Fibroblast of lung (primary cell): Measurements from ENCODE around the gene HTR3C. TPM values are rescaled to one million over a fixed set of nuclear protein-coding genes. Genes with fewer than 3 reads are reported as not detected.
A peak's percentile ranks its signal among the peaks of the same experiment; 100 is the strongest.
"Not testable (repeated sequence)": the region's sequence is repeated elsewhere in the genome, so short reads cannot be mapped to it uniquely, and the experiment has no call there.

Source experiments
- DNase-seq, 2 donors: peaks; one replicate each; pipeline versions ENCODE4 v3.0.0 to v3.0.0-alpha.2; 2010; ENCODE audit warnings: low read depth in 2 of 2
- H2AFZ ChIP-seq: 2 replicates; pipeline ENCODE4 v1.5.1; 2012; ENCODE audit warnings: low read length, control low read depth, inconsistent platforms
- H3K27ac ChIP-seq: 2 replicates; pipeline ENCODE4 v1.5.1; 2011; ENCODE audit warnings: low read length, control low read depth; ENCODE audit not compliant: insufficient read depth
- H3K27me3 ChIP-seq: 2 replicates; pipeline ENCODE4 v1.5.1; 2011; ENCODE audit warnings: mild to moderate bottlenecking, low read length; ENCODE audit not compliant: control insufficient read depth, insufficient read depth
- H3K36me3 ChIP-seq: 2 replicates; pipeline ENCODE4 v1.5.1; 2011; ENCODE audit warnings: low read length; ENCODE audit not compliant: control insufficient read depth, insufficient read depth
- H3K4me1 ChIP-seq: 2 replicates; pipeline ENCODE4 v1.5.1; 2011; ENCODE audit warnings: low read length; ENCODE audit not compliant: control insufficient read depth, insufficient read depth; ENCODE audit errors: extremely low read depth
- H3K4me2 ChIP-seq: 2 replicates; pipeline ENCODE4 v1.5.1; 2011; ENCODE audit warnings: low read length, control low read depth; ENCODE audit not compliant: insufficient read depth; ENCODE audit errors: extremely low read depth
- H3K4me3 ChIP-seq, 4 experiments: fragments of 200-600 bp in 1 of 4; sonication (generic) in 1 of 4; replicated peaks in 1 of 4; 2 replicates each; pipeline ENCODE4 v1.5.1; 2011 to 2016; ENCODE audit warnings: low read length in 4 of 4, low read depth in 3 of 4, mild to moderate bottlenecking in 3 of 4, control low read depth in 2 of 4, inconsistent platforms in 1 of 4, mixed read lengths in 1 of 4; ENCODE audit not compliant: insufficient read depth in 1 of 4; ENCODE audit errors: control extremely low read depth in 1 of 4
- H3K79me2 ChIP-seq: 2 replicates; pipeline ENCODE4 v1.5.1; 2012; ENCODE audit warnings: mild to moderate bottlenecking, low read length, inconsistent platforms; ENCODE audit not compliant: control insufficient read depth, insufficient read depth
- H3K9ac ChIP-seq: 2 replicates; pipeline ENCODE4 v1.5.1; 2011; ENCODE audit warnings: mild to moderate bottlenecking, low read length, control low read depth; ENCODE audit not compliant: insufficient read depth
- H3K9me3 ChIP-seq: 2 replicates; pipeline ENCODE4 v1.5.1; 2012; ENCODE audit warnings: low read depth, low read length; ENCODE audit not compliant: control insufficient read depth, insufficient read depth
- H4K20me1 ChIP-seq: 2 replicates; pipeline ENCODE4 v1.5.1; 2011; ENCODE audit warnings: low read length; ENCODE audit not compliant: control insufficient read depth, insufficient read depth; ENCODE audit errors: extremely low read depth
- EZH2 ChIP-seq: IDR thresholded peaks from 2 replicates; pipeline ENCODE4 v1.5.1; 2012; ENCODE audit warnings: low read length, control low read depth, mild to moderate bottlenecking; ENCODE audit errors: missing control alignments
- polyA plus RNA-seq, 2 donors: library from polyadenylated mRNA; depleted of rRNA in 1 of 2; stranded (reverse) in 1 of 2; unstranded in 1 of 2; fragments of >200 nt; gene quantifications; 2 replicates each; pipeline ENCODE4 v1.2.1, GENCODE V29; 2011 to 2012; ENCODE audit warnings: missing spikeins in 1 of 2
- total RNA-seq: library from RNA; depleted of rRNA; stranded (reverse); fragments of >200 nt; gene quantifications from 2 replicates; pipeline ENCODE4 v1.2.1, GENCODE V29; 2014
- TF ChIP-seq, protein P1 (sequence below), 2 donors: IDR thresholded peaks in 1 of 2; conservative IDR thresholded peaks in 1 of 2; 1 replicate in 1 of 2; 2 replicates in 1 of 2; pipeline ENCODE4 v1.5.1; 2011 to 2012; ENCODE audit warnings: low read length in 2 of 2, control low read depth in 1 of 2, inconsistent platforms in 1 of 2, low read depth in 1 of 2, mild to moderate bottlenecking in 1 of 2

Gene HTR3C
- total and polyA plus RNA-seq, 2 donors (not counting 1 experiment from before 2014, with no cell fraction given) = not detected

DNA sequence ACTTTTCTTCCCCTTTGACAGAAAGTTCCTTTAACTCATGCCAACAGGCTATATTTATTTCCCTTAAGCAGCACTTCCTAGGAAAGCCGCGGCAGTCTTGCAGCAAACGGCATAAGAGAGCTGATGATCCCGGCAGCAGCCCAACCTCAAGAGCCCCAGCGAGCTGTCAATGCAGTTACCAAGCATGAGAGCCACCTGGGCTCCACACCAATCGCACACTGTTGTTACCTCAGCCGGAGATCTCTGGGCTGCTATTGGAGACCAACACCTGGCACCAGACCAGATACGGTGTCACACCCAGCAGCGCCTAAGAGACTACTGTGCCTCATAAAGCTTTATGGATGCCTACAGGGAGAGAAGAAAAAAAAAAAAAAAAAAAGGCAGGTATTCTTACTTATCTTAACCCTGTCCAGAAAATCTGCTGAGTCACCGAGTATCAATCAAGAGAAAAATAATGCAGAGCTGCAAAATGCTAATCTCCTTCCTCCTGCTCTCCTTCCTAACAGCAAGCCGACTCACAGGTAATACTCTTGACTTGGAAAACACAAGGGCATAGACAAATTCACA is 46.8 kb upstream of the HTR3C start:
- Histone ChIP-seq H3K9ac (no peak overlapping the region), H3K27me3 (no peaks in the 10 kb centered on the region), H3K36me3 (no peaks in the 10 kb centered on the region), H3K4me3 (no peak overlapping the region), H4K20me1 (no peaks in the 10 kb centered on the region), H3K79me2 (peaks cover 2% of the 10 kb centered on the region), H2AFZ (no peak overlapping the region), H3K27ac (no peak overlapping the region), H3K4me1 (peaks cover 3% of the 10 kb centered on the region), H3K9me3 (no peaks in the 10 kb centered on the region), H3K4me2 (no peak overlapping the region)
- DNase-seq = peak; percentile 35 to 64
- TF ChIP-seq, protein P1, sequence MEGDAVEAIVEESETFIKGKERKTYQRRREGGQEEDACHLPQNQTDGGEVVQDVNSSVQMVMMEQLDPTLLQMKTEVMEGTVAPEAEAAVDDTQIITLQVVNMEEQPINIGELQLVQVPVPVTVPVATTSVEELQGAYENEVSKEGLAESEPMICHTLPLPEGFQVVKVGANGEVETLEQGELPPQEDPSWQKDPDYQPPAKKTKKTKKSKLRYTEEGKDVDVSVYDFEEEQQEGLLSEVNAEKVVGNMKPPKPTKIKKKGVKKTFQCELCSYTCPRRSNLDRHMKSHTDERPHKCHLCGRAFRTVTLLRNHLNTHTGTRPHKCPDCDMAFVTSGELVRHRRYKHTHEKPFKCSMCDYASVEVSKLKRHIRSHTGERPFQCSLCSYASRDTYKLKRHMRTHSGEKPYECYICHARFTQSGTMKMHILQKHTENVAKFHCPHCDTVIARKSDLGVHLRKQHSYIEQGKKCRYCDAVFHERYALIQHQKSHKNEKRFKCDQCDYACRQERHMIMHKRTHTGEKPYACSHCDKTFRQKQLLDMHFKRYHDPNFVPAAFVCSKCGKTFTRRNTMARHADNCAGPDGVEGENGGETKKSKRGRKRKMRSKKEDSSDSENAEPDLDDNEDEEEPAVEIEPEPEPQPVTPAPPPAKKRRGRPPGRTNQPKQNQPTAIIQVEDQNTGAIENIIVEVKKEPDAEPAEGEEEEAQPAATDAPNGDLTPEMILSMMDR (conservative IDR thresholded peaks at IDR 0.05 in 1 of 2, IDR thresholded peaks at IDR 0.05 in 1 of 2; ENCODE audit: low read depth in 1 of 2, low read length in 2 of 2) = no peak
- no peak for TF ChIP-seq EZH2

DNA sequence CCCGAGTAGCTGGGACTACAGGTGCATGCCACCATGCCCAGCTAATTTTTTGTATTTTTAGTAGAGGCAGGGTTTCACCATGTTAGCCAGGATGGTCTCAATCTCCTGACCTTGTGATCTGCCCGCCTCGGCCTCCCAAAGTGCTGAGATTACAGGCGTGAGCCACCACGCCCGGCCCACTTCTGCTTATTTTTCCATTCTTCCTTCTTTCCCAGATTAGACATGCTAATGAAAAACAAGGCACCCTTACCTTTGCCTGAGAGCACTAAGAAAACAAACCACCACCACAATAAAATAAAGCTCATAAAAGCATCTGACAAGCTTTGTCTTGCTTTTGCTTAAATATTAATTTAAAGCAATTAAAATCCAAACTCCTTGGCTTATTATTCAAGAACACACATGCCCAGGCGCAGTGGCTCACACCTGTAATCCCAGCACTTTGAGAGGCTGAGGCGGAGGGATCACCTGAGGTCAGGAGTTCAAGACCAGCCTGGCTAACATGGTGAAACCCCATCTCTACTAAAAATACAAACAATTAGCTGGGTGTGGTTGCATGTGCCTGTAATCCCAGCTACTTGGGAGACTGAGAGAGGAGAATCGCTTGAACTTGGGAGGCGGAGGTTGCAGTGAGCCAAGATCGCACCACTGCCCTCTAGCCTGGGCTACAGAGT is 45.6 kb upstream of the HTR3C start:
- not testable (repeated sequence) for H3K9ac ChIP-seq, H3K4me3 ChIP-seq, H4K20me1 ChIP-seq, H3K9me3 ChIP-seq, H3K4me2 ChIP-seq, H2AFZ ChIP-seq, H3K36me3 ChIP-seq, H3K27me3 ChIP-seq, H3K4me1 ChIP-seq, DNase-seq, H3K27ac ChIP-seq, H3K79me2 ChIP-seq

DNA sequence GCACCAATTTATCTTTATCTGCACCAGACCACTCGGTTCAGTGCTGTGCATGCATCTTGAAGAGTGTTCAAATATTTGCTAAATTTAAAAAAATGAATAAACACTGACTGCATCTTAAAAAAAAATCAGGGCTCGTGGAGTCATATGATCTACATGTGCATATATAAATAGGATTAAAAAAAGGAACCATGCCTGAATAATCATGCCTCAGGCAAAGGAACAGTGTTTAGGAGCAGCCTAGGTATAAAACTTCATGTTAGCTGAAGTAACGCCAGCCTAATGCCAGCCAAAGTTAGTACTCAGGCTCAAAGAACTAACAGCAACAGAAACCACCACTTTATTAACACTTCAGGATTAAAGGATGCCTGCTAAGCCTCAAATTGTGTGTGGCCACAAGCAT is 44.7 kb upstream of the HTR3C start:
- DNase-seq = no peak
- Histone ChIP-seq H3K4me1 (peaks cover 3% of the 10 kb centered on the region), H3K9ac (no peak overlapping the region), H3K27ac (no peak overlapping the region), H3K27me3 (no peaks in the 10 kb centered on the region), H3K4me2 (no peak overlapping the region), H3K79me2 (no peaks in the 10 kb centered on the region), H3K36me3 (no peaks in the 10 kb centered on the region), H4K20me1 (no peaks in the 10 kb centered on the region), H3K9me3 (no peaks in the 10 kb centered on the region), H2AFZ (no peak overlapping the region), H3K4me3 (no peak overlapping the region)
- no peak for TF ChIP-seq EZH2
- TF ChIP-seq, protein P1 (conservative IDR thresholded peaks at IDR 0.05 in 1 of 2, IDR thresholded peaks at IDR 0.05 in 1 of 2; ENCODE audit: low read depth in 1 of 2, low read length in 2 of 2) = no peak
